Cortex of kidney (tissue), 1 donor: ENCODE results near the gene BCL6.
A peak's percentile ranks its signal among the peaks of the same experiment; 100 is the strongest.

Experiments
- DNase-seq: peaks from one replicate; lab custom pipeline; 2025; lab: John Stamatoyannopoulos, UW

Gene BCL6

DNA sequence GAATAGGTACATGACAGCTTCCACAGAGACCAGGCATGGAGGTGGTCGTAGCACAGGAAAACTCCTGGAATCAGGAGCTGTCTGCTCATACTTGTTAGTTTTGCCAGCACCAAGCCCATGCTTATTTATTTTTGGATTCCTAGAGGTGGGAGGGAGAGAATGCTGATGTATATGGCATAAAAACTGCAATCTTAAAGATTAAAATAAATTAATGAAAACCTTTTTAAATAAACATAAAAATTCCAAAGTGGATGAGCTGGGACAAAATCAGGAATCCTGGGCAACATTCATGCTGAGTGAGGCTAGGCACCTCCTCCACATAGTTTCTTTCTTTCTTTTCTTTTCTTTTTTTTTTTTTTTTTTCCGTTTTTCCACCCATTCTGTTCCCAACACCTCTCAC lies 14.3 kb upstream of the BCL6 start:
- no peak for DNase-seq

DNA sequence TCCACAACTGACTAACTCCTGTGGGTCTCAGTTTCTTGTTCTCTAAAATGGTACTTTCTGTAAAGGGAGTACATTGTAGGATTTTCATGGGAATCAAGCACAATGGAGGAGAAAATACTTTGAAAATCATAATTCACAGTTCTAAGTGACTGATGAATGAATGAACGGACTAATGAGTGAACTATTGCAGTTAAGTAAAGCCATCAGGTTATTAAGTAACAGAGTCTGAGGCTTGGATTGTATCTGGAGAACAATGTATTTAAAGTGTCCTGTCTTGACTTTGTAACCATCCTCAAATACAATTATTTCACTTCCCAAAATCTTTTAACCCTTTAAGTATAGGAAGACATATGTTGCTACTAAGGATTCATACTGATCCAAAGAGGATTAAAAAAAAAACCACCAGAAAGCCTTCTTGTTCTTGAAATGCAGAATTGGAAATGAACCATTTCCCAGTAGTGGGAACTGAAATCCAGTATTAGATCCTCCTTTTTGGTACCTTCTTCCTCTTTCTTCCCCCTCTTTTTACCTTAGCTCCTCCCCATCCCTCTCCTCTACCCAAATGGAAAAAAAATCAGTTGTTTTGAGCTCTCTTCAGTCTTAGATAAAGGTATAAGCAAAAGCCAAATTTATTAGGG lies 13.2 kb upstream of the BCL6 start:
- DNase-seq: no peak

DNA sequence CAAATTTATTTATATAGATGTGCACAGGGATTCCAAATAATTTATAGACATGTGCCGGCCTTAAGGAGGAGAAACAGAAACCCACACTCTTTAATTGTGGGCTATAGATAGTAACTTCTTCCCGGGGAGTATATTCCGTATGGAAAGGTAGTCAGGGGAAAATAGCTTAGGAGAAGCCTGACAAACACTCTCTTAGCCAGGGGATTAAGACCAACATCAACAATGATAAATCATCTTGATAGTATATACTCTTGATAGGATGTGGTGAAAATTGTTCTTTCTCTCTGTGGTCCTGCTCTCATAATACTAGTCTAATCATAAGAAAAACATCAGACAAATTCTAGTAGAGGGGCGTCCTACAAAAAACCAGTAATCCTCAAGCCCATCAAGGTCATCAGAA lies 8.2 kb upstream of the BCL6 start:
- no peak for DNase-seq

DNA sequence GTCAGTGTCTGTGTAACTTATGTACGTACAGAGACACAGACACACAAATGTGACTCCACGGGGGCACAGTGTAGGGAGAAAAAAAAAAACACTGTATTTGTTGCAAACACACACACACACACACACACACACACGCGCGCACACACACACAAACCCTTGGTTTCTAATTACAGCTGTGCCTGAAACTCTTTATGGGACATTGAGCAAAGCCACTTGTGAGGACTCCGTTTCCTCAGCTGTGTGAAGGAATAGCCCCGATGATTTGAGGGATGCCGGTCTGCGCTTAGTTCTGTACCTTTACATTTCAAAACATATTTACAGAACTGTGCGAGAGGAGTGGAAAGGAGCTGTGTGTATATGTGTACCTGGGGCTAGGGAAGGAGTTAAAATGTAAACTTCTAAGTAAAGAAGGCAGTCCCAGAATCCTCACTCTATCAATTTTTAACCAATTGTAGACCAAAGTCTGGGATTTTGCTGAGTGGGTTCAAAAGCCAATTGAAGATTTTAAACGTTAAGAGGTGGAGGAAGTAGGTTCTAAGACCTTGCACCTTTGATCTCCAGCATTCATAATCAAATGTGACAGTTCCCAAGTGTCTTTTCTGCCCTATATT lies 5.3 kb upstream of the BCL6 start:
- DNase-seq: no peak

DNA sequence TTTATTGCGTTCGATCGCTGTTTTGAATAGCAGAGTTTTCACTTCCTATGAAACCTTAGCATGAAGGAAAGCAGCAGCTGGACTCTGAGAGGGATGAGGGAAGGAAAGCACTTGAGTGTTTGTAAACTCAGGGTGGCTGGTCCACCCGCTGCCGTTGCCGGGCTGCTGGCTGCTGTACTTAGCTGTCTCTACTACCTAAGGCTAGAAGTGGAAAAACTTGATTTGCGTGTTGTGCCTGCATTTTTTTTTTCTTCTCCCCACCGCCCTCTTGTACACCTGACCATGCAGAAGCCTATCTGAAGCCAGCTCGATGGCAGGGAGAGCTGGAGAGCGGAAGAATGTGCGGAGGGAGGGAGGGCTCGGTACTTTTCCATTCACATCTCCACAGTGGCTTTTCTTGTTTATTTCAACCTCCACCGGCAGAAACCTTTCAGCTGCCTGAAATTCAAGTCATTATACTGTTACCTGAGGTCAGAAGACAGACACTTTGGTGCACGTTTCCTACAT lies 4.8 kb upstream of the BCL6 start:
- no peak for DNase-seq

DNA sequence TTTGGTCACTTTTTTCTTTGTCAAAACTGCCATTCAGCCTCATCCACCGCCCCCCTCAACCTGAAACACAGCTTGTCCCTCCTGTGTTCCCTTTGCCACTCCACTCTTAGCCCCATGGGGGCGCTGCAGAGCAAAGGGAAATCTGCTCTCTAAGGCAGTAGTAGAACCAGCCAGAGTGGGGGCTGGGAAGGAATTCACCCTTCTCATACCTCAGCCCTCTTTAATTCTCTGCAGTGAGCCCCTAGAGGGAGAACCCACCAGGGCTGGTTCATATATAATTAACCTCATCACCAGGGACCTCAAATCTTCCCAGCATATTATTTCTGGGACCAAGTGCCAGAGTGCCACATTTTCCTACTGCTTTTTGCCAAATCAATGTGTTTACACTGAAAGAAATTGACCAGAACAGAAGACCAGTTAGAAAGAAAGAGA lies 2.8 kb upstream of the BCL6 start:
- no peak for DNase-seq

DNA sequence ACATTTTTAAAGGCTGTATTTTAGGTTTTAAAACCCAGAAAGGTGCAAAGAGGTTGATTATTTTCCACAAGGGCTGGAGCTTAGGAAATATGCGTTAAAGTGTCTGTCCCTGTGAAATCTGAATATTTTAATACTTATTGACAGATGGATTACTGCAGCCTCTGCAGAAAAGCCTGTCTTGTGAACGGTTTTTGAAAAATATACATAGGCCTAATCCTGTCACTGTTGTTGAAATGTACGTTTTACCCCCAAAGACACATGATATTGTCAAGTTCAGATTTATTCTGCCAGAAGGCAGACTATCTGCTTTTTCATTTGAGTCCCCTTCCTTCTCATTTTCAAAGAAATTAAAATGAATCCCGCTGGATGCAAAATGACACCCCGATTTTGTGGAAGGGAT lies 2.2 kb upstream of the BCL6 start:
- no peak for DNase-seq

DNA sequence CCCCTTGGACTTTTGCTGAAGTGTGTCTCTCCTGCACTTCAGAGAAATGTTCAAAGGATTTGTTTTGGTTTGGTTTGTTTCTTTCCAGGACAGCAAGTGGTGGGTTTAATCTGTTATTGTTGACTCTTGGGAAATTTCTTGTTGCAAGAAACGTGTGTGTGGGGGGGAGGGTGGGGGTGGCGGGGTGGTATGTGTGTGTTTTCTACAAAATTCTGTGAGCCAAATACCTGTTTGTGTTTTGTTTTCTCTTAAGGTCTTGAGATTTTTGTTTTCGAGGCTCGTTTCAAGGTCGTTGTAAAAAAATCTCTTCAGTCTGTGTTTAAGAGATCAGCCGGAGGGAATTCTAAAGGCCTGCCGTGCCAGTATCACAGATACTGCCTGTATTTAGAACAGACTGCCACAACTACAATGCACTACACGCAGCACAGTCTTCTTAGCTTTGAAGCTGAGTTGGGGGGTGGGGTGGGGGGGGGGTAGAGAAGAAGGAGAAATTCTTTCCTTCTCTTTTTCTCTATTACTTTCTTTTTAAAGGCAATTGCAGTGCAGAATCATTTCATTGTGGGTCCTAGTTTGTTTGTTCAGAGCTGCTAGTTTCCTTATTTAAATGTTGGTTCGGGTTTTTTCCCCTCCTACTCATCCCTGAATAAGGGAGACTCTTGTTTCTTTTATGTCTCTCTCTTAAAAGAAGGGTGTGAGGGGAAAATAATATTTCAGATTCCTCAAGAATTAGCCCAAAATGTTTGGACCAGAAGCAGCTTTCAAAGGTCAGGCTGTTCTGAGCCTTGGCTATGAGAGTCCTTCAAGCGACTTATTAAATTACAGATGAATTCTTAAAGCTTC lies 1.4 kb upstream of the BCL6 start:
- no peak for DNase-seq

DNA sequence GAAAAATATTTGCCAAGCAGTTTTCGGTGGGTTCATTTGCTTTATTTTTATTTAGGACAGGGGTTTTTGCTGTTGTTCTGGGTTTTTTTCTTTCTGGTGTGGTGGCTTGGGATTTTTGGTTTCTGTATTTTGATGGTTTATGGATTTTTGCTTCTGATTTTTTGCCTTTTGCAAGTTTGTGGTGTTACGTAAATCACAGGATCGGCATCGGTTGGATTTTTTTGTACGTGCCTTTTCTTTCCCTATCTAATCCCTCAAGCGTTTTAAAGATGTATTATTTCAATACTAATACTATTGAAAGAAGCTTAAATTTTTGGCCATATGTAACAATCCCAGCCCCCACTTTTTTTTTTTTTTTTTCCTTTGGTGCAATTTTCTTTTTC lies 782 bp upstream of the BCL6 start:
- no peak for DNase-seq

DNA sequence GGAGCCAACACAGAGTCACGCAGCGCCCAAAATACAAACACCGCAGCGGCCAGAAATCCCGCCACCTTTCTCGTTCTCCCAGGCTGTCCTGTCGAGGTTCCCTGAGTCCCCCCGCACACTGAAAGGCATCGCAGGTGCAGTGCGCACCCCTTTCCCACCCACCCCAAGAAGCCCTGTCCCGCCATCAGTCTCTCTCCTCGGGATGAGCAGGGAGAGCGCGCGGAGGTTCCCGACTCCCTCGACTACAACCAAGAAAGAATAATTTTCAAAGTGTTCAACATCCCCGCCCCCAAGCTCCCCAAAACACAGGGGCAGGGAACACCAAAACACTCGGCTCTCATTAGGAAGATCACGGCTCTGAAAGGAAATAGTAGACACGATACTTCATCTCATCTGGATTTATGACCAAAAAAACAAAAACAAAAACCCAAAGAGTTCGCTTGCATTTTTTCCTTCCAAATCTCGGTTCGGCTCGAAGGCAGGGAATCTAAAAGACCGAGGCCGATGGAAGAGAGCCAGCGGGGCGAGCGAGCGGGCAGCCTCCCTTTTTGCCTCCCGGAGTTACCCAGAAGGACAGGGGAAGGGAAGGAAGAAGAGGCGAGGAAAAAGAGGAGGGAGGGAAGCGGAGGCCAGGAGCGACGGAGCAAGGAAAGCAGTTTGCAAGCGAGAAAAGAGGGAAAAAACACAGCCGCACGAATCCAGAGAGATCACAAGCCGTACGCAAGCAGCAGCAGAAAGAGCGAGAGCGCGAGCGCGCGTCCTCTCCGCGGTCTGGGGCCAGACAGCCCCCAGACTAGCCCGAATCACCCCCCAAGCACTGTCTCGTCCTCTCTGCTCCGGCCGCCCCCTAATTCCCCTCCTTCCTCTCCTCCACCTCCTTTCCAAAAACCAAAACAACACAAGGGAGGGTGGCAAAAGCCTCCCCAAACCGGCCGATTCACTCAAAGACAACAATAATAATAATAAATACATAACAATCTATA lies 808 bp downstream of the BCL6 start:
- no peak for DNase-seq

DNA sequence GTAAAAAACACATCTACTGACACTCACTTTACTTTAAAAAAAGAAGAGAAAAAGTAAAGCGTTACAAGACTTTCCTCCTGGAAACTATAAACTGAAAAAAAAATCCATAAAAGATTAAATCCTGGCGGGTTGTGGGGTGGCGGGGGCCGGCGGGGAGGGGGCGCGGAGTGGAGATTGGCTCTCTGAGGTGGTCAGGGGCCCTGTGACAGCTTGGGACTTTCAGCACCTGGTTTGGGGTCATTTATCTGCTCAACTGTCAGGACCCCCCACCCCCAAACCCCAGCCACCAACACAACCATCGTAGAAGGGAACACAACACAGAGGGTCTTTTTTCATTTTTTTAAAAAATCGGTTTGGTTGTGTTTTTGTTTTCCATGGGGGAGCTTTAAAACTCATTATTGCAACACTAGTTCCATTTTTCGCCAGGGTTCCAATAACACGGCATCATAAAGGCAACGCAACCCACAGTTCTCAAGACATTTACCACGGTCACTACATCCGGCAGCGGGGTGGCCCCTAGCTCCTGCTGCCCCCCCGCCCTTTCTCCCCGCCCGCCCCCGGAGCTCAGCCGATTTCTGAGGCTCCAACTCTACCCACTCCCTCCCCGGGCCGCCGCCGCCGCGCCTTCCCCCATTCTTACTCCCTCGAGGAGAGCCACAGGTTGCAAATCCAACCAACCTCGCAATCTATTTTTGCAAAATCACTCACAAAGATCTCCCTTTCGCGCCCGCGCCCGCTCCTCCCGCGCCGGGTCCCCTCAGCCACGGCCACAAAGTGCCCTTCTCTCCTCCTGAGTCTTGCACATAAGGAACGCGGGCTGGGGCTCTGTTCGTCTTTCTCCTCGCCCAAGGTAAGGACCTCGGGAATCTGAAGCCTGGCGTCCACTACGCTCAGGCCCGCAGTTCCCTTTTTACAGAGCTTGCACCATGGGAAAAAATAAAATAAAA lies 1.8 kb downstream of the BCL6 start:
- DNase-seq: no peak

DNA sequence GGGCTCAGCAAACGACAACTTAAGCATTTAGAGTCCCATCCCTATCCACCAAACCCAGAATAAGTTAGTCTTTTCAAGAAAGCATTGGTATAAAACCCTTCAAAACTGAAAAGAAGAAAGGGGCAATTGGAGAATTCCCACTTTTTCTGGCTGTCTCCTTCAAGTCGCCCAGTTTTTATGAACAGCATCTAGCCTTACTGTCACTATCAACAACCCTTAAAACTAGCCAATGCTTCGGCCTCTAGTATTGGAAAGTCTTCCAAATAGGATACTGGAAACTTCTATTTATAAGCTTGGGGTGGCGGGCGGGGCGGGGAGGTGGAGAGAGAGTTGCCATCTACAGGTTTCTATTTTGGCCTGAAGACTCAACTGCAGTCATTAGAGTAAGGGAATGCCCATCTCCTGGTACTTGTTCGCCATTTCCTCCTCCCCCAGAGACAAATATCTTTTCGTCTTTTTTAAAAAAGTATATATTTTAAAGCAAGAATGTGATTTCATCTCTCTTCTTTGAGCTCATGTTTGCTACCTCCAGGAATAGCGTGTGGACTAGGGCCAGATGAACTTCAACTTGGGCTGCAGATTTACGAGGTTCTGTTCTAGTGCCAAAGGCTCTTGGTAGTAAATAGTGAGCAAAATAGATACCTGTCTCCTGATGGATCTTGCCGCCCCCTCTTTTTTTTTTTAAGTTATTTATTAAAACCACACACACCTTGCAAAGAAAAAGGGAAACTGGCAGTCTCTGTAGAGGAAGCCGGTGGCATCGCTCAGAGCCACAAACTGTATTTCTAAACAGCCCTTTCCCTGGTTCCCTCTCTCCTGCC lies 2.7 kb downstream of the BCL6 start:
- no peak for DNase-seq

DNA sequence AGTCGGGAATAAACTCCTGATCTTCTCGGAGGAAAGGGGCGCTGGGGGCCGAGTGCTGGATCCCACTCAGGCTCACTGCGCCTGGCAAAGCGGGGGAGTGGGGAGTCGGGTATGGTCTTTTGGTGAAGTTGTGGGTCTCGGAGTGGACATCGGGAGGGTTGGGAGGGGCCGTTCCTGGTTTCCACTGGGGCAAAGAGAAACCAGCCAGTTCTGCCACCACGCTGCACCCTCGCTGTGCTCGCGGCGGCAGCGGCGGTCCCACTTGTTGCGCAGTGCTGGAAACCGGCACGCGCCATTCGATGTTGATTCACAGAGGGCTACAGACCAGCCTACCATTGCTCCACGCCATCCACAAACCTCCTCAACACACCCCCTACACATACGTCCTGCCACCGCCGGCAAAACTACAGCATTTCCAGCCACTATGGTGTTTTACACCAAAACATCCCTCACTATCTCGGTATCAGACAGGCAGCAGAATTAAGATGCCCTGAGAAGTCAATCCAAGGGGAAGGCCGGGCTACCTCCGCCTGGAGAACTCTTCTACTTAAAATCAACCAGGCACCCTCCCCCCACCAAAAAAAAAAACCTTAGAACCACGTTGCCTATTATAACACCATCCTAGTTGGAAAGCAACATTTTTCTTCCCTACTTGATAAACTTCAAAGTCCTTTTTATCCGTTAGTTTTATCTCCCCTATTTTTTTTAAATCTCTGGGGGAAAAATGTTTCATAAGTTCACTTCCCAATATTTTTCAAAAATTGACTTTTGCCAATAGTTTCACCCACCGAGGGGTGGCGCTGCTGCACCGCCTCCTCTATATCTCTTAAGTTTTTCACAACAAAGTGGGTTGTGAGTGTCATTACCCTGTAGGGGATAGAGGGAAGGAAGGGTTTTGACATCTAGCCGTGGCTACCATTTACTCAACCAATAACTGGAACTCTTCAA lies 3.6 kb downstream of the BCL6 start:
- no peak for DNase-seq

DNA sequence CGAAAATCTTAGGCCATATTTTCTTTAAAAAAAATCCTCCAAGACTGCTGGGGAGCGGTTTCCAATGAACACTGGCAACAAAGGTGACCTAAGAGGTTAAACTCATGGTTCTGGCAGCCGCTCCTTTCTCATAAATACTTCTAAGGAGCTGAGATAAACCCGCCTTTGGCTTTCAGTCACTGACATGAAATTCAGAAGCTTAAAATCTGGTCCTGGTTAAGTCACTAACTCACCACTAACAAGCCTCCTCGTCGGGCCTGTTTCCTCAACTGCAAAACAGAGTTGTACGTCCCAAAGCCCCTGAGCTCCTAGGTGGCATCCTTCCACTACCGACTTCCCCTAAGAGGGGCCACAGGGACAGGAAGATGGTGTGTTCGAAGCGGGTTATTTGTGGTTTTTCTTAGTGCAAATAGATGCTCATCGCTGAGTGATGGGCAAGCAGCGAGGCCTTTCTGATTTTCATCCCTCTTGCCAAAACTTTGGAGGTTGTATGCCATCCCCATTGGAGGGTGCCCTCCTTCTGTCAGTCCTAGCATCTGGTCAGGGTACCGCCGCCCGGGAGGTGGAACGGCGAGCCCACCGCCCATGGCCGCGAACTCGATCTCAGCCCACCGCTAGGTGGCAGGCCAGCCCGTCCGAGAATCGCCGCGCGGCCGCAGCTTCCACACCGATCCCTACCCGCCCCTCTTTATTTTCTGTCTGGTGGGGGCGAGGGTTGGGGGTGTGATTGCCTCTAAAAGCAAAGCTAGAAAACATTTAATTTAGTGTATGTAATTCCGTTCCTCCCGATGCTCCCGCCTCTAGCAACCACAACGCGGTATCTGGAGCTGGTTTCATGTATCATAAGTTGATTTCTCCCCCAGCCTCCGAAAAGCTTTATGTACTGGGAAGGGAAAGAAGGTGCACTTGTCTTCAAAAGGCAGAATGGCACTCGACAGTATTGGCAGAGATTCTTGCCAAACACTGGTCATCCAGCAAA lies 4.6 kb downstream of the BCL6 start:
- DNase-seq: peak; percentile 66

DNA sequence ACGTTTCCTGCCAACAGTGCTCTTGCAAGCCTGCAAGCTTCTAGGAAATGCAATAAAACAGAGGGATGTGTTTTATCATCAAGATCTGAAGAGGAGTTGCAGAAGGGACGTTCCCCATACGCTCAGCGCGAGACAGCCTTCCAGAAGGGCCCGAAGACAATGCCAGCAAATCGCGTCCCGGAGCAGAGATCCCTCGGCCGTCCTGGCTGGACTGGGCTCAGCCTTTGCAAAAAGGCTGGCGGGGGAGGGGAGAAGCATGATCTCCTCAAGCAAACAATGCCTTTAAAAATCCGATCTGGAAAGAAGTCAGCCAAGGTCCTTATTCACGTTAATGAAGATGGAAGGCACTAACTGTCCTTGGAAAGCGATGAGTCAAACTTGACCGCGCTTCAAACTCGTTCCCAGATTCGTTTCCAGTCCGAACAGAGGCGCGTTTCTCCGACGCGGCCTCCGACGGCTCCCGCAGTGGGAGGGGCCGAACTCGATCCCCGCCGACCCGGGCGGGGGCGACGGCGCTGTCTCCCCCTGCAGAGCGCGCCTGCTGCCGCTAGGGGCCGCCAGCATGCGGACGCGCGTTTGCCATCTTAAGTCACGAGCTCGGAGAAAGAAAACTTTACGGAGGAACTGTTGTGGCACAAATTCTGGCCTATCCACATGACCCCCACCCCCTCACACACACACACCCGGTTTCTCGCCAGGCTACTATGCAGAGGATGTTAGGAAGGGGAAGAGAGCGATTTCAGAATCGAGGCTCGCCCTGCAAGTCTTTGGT lies 5.5 kb downstream of the BCL6 start:
- peak; percentile 53 for DNase-seq

DNA sequence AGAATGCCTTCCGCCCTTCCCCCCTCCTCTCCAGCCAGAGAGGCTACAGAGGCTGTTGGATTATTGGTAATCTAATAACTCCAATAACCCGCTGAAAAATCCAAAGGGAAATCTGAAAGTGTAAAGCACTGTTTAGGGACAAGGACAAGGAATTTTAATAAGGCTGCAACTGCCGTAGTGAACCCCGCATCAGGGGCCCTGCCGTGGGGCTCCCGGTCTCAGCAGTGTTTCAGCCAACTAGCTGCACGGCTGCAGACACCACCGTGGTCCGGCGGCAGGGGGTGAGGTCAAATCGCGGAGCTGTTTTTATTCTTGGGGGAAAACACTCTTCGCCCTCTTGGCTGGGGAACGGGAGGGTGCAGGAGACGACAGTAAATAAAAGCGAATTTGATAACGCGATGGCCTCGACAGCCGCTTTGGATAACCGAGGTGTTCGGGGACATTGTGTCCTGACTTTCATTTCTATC lies 6.1 kb downstream of the BCL6 start:
- DNase-seq: no peak
